MCF 10A (cell line): ENCODE results near the gene SYT13. TPM values are rescaled to one million over a fixed set of nuclear protein-coding genes. Genes with fewer than 3 reads are reported as not detected.
"Not testable (repeated sequence)": the region's sequence is repeated elsewhere in the genome, so short reads cannot be mapped to it uniquely, and the experiment has no call there.

Experiments
- BruUV-seq: library from RNA; stranded (reverse); fragments of 400-500 nt; replicated peaks from 2 replicates; lab custom pipeline; 2021; lab: Mats Ljungman, UMichigan
- CTCF ChIA-PET: fragments of 300-600 bp; sonication (Branson Sonifier 250); formaldehyde crosslinking; extraction: SDS; loops from one replicate; lab custom pipeline; 2021; ENCODE audit warnings: antibody characterized with exemption, inconsistent platforms; lab: Yijun Ruan, JAX
- POLR2A ChIA-PET: fragments of 300-600, 350-650 bp; sonication (Branson Sonifier 250); formaldehyde crosslinking; extraction: SDS; loops from one replicate; lab custom pipeline; 2020; ENCODE audit warnings: antibody characterized with exemption, inconsistent platforms; lab: Yijun Ruan, JAX
- DNase-seq: peaks from one replicate; pipeline ENCODE4 v3.0.0-alpha.2; 2018; ENCODE audit not compliant: unreplicated experiment
- H3K27ac Mint-ChIP-seq: one replicate; pipeline ENCODE4 v1.8.0; 2022; ENCODE audit warnings: mild to moderate bottlenecking, low read depth, mixed read lengths; ENCODE audit not compliant: unreplicated experiment
- H3K27me3 Mint-ChIP-seq: one replicate; pipeline ENCODE4 v1.8.0; 2022; ENCODE audit warnings: mixed read lengths; ENCODE audit not compliant: insufficient read depth, unreplicated experiment
- H3K36me3 Mint-ChIP-seq: one replicate; pipeline ENCODE4 v1.8.0; 2022; ENCODE audit warnings: mild to moderate bottlenecking, moderate library complexity, mixed read lengths; ENCODE audit not compliant: insufficient read depth, unreplicated experiment
- H3K4me1 Mint-ChIP-seq: one replicate; pipeline ENCODE4 v1.8.0; 2022; ENCODE audit warnings: mixed read lengths; ENCODE audit not compliant: insufficient read depth, unreplicated experiment
- H3K4me3 Mint-ChIP-seq: one replicate; pipeline ENCODE4 v1.8.0; 2022; ENCODE audit warnings: mild to moderate bottlenecking, moderate library complexity, mixed read lengths; ENCODE audit not compliant: unreplicated experiment
- H3K9me3 Mint-ChIP-seq: one replicate; pipeline ENCODE4 v1.8.0; 2022; ENCODE audit warnings: mixed read lengths; ENCODE audit not compliant: unreplicated experiment
- intact Hi-C: fragments of 100-400 bp; cut with micrococcal nuclease; formaldehyde crosslinking; loops from 2 replicates; pipeline ENCODE4 v1.14.1; 2022
- total RNA-seq: library from RNA; stranded (reverse); gene quantifications from 2 replicates; pipeline ENCODE4 v1.2.3, GENCODE V29; 2022
- TF ChIP-seq, protein P1 (sequence below): fragments of 200-600 bp; IDR thresholded peaks from one replicate; pipeline ENCODE4 v1.8.0; 2022; ENCODE audit warnings: antibody characterized with exemption, mild to moderate bottlenecking; ENCODE audit not compliant: unreplicated experiment

Gene SYT13
- total RNA-seq, 1 experiment from 2014 or later = not detected

DNA sequence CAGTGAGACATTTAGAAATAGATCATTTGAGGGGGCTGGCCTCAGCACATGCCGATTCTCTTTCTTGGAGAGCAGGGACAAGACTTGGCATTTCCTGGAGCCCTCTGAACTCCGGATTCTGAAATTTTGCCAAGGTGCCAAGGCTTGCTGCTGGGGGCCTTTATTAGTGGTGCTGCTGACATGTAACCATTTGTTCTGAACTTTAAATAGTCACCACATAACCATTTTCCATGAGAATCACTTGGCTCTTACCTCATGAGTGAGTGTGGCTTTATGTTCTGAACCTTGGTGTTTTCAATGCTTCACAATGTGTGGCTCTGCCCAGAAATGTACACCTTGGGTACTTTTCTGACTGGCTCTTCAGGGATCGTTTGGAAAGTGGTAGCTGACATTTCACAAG lies 33.3 kb downstream of the SYT13 start:
- Mint-ChIP-seq H3K4me3 (no peak overlapping the region), H3K27me3 (peaks cover 14% of the 10 kb centered on the region), H3K9me3 (no peaks in the 10 kb centered on the region), H3K27ac (no peak overlapping the region), H3K4me1 (no peaks in the 10 kb centered on the region), H3K36me3 (no peaks in the 10 kb centered on the region)
- ChIA-PET CTCF (interaction anchor here (1.0 to 1.1 kb wide), 3 partner anchors 18 to 47 kb away, joined by 3 to 5 read pairs (median 3); no protein-coding TSS in a partner anchor), POLR2A (interaction anchor here (1.8 kb wide), 1 partner anchor 13 kb away, joined by 6 read pairs; no protein-coding TSS in a partner anchor)
- intact Hi-C loops = loop anchor here (1.0 kb wide), 3 partner anchors 40 to 143 kb away; no protein-coding TSS in a partner anchor
- BruUV-seq = no TSS peak
- TF ChIP-seq, protein P1, sequence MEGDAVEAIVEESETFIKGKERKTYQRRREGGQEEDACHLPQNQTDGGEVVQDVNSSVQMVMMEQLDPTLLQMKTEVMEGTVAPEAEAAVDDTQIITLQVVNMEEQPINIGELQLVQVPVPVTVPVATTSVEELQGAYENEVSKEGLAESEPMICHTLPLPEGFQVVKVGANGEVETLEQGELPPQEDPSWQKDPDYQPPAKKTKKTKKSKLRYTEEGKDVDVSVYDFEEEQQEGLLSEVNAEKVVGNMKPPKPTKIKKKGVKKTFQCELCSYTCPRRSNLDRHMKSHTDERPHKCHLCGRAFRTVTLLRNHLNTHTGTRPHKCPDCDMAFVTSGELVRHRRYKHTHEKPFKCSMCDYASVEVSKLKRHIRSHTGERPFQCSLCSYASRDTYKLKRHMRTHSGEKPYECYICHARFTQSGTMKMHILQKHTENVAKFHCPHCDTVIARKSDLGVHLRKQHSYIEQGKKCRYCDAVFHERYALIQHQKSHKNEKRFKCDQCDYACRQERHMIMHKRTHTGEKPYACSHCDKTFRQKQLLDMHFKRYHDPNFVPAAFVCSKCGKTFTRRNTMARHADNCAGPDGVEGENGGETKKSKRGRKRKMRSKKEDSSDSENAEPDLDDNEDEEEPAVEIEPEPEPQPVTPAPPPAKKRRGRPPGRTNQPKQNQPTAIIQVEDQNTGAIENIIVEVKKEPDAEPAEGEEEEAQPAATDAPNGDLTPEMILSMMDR = no peak
- no peak for DNase-seq

DNA sequence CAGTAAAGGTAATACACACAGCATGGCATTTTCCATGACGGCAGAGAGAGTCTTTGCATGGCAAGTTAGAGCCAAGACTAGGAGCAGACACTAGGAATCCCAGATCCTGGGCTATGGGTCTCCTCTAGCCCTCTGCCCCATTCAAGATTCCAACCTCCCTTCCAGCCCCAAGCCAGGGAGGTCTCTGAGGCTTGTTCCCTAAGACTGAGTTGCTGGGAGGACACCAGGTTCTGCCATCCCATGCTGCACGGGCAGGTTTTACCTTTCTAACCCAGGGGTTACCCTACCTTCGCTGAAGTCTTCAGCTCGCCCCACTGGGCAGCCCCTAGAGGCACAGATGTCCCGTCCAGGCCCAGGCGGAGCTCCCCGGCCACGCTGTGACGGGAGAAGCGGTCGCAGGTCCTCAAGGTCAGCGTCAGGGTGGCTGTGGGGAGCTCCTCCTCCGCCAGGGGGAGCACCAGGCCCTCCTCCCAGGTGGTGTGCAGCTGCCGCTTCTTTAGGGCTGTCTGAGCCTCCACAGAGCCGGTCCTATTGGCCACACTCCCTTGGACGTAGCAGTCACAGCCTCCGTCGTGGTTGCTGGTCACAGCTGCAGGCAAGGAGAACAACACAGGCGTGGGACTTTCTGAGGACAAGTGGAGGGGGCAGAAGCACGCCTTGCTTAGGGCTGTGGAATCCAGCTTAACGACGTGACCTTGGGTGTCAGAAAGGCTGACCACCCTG lies 33.8 kb downstream of the SYT13 start:
- Mint-ChIP-seq H3K9me3 (no peaks in the 10 kb centered on the region), H3K4me1 (no peaks in the 10 kb centered on the region), H3K27me3 (peaks cover 14% of the 10 kb centered on the region), H3K27ac (no peak overlapping the region), H3K4me3 (no peak overlapping the region), H3K36me3 (no peaks in the 10 kb centered on the region)
- BruUV-seq = no TSS peak
- TF ChIP-seq, protein P1 = peak; percentile 87
- CTCF ChIA-PET = interaction anchor here (0.6 to 1.1 kb wide), 5 partner anchors 19 to 76 kb away, joined by 3 to 5 read pairs (median 3); no protein-coding TSS in a partner anchor
- intact Hi-C loops = loop anchor here (1.0 kb wide), 3 partner anchors 41 to 142 kb away; no protein-coding TSS in a partner anchor
- DNase-seq = peak; percentile 73
- POLR2A ChIA-PET = interaction anchor here (1.8 kb wide), 1 partner anchor 14 kb away, joined by 6 read pairs; no protein-coding TSS in a partner anchor

DNA sequence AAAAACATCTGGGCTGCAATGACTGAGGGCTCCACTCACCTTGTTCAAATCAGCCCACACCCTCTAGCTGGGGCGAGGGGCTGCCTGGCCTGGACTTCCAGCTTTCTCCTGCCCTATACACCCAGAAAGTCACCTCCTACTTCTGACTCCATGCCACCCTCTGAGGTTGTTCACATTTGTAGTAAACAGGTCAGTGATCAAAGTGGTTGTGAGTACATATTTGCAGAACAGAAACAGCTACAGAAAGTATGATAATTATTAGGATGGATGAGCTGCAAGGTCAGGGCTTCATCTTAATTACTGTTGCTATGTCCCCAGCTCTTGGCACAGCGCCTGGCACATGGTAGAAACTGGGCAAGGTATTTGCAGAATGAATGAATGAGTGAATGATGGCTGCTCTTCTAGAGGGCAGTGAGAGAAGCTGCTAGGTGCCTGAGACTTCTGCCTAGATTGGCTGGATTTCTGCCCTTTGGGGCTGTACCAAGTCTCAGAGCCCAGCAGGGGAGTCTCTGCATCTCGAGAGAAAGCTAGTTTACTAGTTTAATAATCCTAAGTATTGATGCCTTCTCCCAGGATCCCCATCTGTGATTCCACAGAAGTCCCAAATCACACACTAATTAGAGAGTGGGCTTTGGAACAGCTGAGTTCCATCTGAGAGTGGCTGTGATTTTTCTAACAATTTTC lies 36.0 kb downstream of the SYT13 start:
- Mint-ChIP-seq H3K4me1 (no peaks in the 10 kb centered on the region), H3K27ac (no peak overlapping the region), H3K9me3 (no peaks in the 10 kb centered on the region), H3K27me3 (peaks cover 14% of the 10 kb centered on the region), H3K4me3 (no peak overlapping the region), H3K36me3 (no peaks in the 10 kb centered on the region)
- no TSS peak for BruUV-seq
- CTCF ChIA-PET = interaction anchor here (0.6 kb wide), 1 partner anchor 172 kb away, joined by 3 read pairs; no protein-coding TSS in a partner anchor
- POLR2A ChIA-PET = no interaction called here
- DNase-seq = no peak
- TF ChIP-seq, protein P1 = no peak
- intact Hi-C loops = no loop called here

DNA sequence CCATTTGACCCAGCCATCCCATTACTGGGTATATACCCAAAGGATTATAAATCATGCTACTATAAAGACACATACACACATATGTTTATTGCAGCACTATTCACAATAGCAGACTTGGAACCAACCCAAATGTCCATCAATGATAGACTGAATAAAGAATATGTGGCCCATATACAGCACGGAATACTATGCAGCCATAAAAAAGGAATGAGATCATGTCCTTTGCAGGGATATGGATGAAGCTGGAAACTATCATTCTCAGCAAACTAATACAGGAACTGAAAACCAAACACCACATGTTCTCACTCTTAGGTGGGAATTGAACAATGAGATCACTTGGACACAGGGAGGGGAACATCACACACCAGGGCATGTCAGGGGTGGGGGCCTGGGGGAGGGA lies 36.8 kb downstream of the SYT13 start:
- DNase-seq, H3K36me3 Mint-ChIP-seq, H3K4me3 Mint-ChIP-seq, H3K27ac Mint-ChIP-seq, H3K9me3 Mint-ChIP-seq, intact Hi-C loops, POLR2A ChIA-PET, CTCF ChIA-PET, H3K27me3 Mint-ChIP-seq, H3K4me1 Mint-ChIP-seq, BruUV-seq: not testable (repeated sequence)
